Loucy (cell line): Measurements from ENCODE around the gene PALLD.
A peak's percentile ranks its signal among the peaks of the same experiment; 100 is the strongest.

ENCODE experiments used
- H2AFZ ChIP-seq: fragments of 200-600 bp; sonication (generic); 2 replicates; pipeline ENCODE4 v1.6.0; 2016; ENCODE audit warnings: antibody characterized with exemption, mild to moderate bottlenecking, low read length, moderate library complexity
- H3F3A ChIP-seq: fragments of 200-600 bp; 2 replicates; pipeline ENCODE4 v1.6.0; 2016; ENCODE audit warnings: antibody characterized with exemption, low read depth, mild to moderate bottlenecking
- H3K27me3 ChIP-seq: fragments of 200-600 bp; sonication (generic); 2 replicates; pipeline ENCODE4 v1.6.1; 2014; ENCODE audit warnings: low read length, mild to moderate bottlenecking; ENCODE audit not compliant: insufficient read depth, poor library complexity, severe bottlenecking
- H3K36me3 ChIP-seq: fragments of 200-600 bp; sonication (generic); 2 replicates; pipeline ENCODE4 v1.6.1; 2016; ENCODE audit warnings: low read length; ENCODE audit not compliant: insufficient read depth
- H3K4me1 ChIP-seq: fragments of 200-600 bp; sonication (generic); 2 replicates; pipeline ENCODE4 v1.5.1; 2014; ENCODE audit warnings: low read length, mild to moderate bottlenecking; ENCODE audit not compliant: insufficient read depth, poor library complexity, severe bottlenecking
- H3K4me2 ChIP-seq: fragments of 200-600 bp; sonication (generic); 2 replicates; pipeline ENCODE4 v1.6.0; 2014; ENCODE audit warnings: antibody characterized with exemption, low read length, low read depth, mild to moderate bottlenecking; ENCODE audit not compliant: poor library complexity, severe bottlenecking
- H3K4me3 ChIP-seq: fragments of 200-600 bp; sonication (generic); 2 replicates; pipeline ENCODE4 v1.5.1; 2014; ENCODE audit warnings: low read length, mild to moderate bottlenecking, mixed read lengths; ENCODE audit not compliant: poor library complexity, severe bottlenecking
- H3K79me2 ChIP-seq: fragments of 200-600 bp; sonication (generic); 2 replicates; pipeline ENCODE4 v1.6.1; 2014; ENCODE audit warnings: low read length; ENCODE audit not compliant: insufficient read depth
- H3K9ac ChIP-seq: fragments of 200-600 bp; sonication (generic); 2 replicates; pipeline ENCODE4 v1.6.0; 2014; ENCODE audit warnings: mild to moderate bottlenecking, low read depth, low read length, moderate library complexity; ENCODE audit not compliant: poor library complexity, severe bottlenecking
- H3K9me2 ChIP-seq: fragments of 200-600 bp; sonication (generic); replicated peaks from 2 replicates; pipeline ENCODE4 v1.6.1; 2016; ENCODE audit warnings: low read depth, low read length, mixed read lengths
- H3K9me3 ChIP-seq: fragments of 200-600 bp; sonication (generic); 2 replicates; pipeline ENCODE4 v1.6.1; 2014; ENCODE audit warnings: mild to moderate bottlenecking, antibody characterized with exemption, low read length, low read depth; ENCODE audit not compliant: insufficient read depth
- H4K20me1 ChIP-seq: fragments of 200-600 bp; sonication (generic); 2 replicates; pipeline ENCODE4 v1.6.0; 2014; ENCODE audit warnings: antibody characterized with exemption, low read length, mild to moderate bottlenecking; ENCODE audit not compliant: insufficient read depth, poor library complexity, severe bottlenecking
- CTCF ChIP-seq: fragments of 200-600 bp; sonication (generic); conservative IDR thresholded peaks from 2 replicates; pipeline ENCODE4 v1.5.1; 2014; ENCODE audit warnings: mild to moderate bottlenecking, antibody characterized with exemption, low read length
- EZH2phosphoT487 ChIP-seq: fragments of 200-600 bp; IDR thresholded peaks from 2 replicates; pipeline ENCODE4 v1.6.1; 2018; ENCODE audit warnings: antibody characterized with exemption, mild to moderate bottlenecking, moderate library complexity, borderline replicate concordance

Gene PALLD

GRCh38 chr4:168654848-168655174 lies 158.0 kb downstream of the PALLD start:
- H3K27me3 ChIP-seq, result no peaks in the 10 kb centered on the region

GRCh38 chr4:168655182-168655581 lies 158.3 kb downstream of the PALLD start:
- Histone ChIP-seq H3K9me3 (no peaks in the 10 kb centered on the region), H3K36me3 (no peaks in the 10 kb centered on the region), H3K9ac (no peak overlapping the region), H2AFZ (0 out of 2 replicates have a peak overlapping the region, but pooled peaks have one; percentile 10), H3K79me2 (no peaks in the 10 kb centered on the region), H3K4me2 (peak overlapping the region; percentile 63), H3K4me3 (peak overlapping the region; percentile 53), H3K9me2 (no peaks in the 10 kb centered on the region), H3K27me3 (no peaks in the 10 kb centered on the region), H3K4me1 (peaks cover 18% of the 10 kb centered on the region), H4K20me1 (no peaks in the 10 kb centered on the region), H3F3A (no peaks in the 10 kb centered on the region)
- TF ChIP-seq CTCF (no peak), EZH2phosphoT487 (no peak)

More at GRCh38 chr4:168654848-168655174, 158.0 kb downstream of the PALLD start:
- Histone ChIP-seq H3F3A (no peaks in the 10 kb centered on the region), H2AFZ (0 out of 2 replicates have a peak overlapping the region, but pooled peaks have one; percentile 10), H3K4me3 (peak overlapping the region; percentile 53), H3K4me2 (peak overlapping the region; percentile 63), H3K9me2 (no peaks in the 10 kb centered on the region), H3K79me2 (no peaks in the 10 kb centered on the region), H3K36me3 (no peaks in the 10 kb centered on the region), H3K9ac (no peak overlapping the region), H3K4me1 (peaks cover 18% of the 10 kb centered on the region), H3K9me3 (no peaks in the 10 kb centered on the region), H4K20me1 (no peaks in the 10 kb centered on the region)
- TF ChIP-seq EZH2phosphoT487 (no peak), CTCF (no peak)

- H3K4me1 ChIP-seq, result peaks cover 18% of the 10 kb centered on the region
- H3K79me2 ChIP-seq, result no peaks in the 10 kb centered on the region
- no peak overlapping the region for H3K4me3 ChIP-seq
- no peak overlapping the region for H2AFZ ChIP-seq
- no peak for TF ChIP-seq CTCF
- TF ChIP-seq EZH2phosphoT487, result no peak
- H3K9me2 ChIP-seq, result no peaks in the 10 kb centered on the region
- no peaks in the 10 kb centered on the region for H4K20me1 ChIP-seq
- no peaks in the 10 kb centered on the region for H3K9me3 ChIP-seq
- no peak overlapping the region for H3K4me2 ChIP-seq
- no peaks in the 10 kb centered on the region for H3K36me3 ChIP-seq
- H3F3A ChIP-seq, result no peaks in the 10 kb centered on the region
- no peaks in the 10 kb centered on the region for H3K27me3 ChIP-seq
- H3K9ac ChIP-seq, result no peak overlapping the region
Measured at GRCh38 chr4:168656055-168656660, 159.3 kb downstream of the PALLD start.
